ENCODE results near the gene PSMF1. TPM values are rescaled to one million over a fixed set of nuclear protein-coding genes. Genes with fewer than 3 reads are reported as not detected.

PSMF1 gene
- total RNA-seq, 2 donors from 2014 or later: 86.7 to 116 TPM

DNA sequence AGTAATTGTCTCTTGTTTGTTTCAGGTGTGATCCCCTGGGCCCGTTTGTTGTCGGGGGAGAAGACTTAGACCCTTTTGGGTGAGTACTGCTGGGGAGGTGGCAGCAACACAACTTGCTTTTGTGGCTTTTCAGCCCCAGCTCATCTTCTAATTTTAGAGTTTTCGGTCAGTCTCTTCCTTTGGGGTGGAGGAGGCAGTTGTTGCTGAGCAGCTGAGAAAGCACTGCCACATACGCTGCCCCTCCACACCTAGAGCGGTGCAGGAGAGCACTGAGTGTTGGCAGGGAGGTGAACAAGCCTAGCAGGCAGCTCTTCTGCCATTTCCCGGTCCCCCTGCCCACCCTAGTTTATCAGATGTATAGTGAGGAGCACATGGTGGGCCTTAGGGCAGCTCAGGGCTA is 44.7 kb downstream of the PSMF1 start:
- H3K4me3 ChIP-seq: no peak overlapping the region
- ATAC-seq (ENCODE audit: insufficient number of reproducible peaks, low FRiP score, low read depth): no peak
- H3K9me3 ChIP-seq: no peaks in the 10 kb centered on the region
- no peaks in the 10 kb centered on the region for H3K27me3 ChIP-seq (replicated peaks; ENCODE audit: insufficient read depth)
- peaks cover 50% of the 10 kb centered on the region for H3K36me3 ChIP-seq
- DNase-seq (ENCODE audit: low spot score): no peak
- H3K27ac ChIP-seq: no peak overlapping the region
- no peaks in the 10 kb centered on the region for H3K4me1 ChIP-seq (ENCODE audit: control insufficient read depth in 1 of 2, low read depth in 2 of 2)
- TF ChIP-seq, protein P1, sequence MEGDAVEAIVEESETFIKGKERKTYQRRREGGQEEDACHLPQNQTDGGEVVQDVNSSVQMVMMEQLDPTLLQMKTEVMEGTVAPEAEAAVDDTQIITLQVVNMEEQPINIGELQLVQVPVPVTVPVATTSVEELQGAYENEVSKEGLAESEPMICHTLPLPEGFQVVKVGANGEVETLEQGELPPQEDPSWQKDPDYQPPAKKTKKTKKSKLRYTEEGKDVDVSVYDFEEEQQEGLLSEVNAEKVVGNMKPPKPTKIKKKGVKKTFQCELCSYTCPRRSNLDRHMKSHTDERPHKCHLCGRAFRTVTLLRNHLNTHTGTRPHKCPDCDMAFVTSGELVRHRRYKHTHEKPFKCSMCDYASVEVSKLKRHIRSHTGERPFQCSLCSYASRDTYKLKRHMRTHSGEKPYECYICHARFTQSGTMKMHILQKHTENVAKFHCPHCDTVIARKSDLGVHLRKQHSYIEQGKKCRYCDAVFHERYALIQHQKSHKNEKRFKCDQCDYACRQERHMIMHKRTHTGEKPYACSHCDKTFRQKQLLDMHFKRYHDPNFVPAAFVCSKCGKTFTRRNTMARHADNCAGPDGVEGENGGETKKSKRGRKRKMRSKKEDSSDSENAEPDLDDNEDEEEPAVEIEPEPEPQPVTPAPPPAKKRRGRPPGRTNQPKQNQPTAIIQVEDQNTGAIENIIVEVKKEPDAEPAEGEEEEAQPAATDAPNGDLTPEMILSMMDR (IDR thresholded peaks at IDR 0.05): no peak

DNA sequence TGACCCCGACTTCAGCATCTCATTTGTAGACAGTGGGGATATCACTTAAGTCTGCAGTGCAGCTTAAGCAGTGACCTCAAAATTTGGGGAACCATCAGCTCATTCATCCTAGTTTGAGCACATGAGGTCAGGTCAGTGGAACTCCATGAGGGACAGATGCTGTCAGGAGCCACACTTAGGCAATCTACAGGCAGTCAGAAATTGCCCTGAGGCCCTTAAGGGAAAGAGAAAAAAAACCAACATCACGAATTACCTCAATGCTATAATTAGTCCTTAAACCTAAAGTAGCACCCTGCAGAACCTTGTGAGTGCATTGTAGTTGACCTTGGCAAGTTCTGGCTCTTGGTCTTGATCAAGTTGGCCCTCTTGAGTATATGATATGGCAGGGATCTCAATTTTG is 45.3 kb downstream of the PSMF1 start:
- Histone ChIP-seq H3K36me3 (peaks cover 50% of the 10 kb centered on the region), H3K27me3 (replicated peaks; ENCODE audit: insufficient read depth) (no peaks in the 10 kb centered on the region), H3K27ac (no peak overlapping the region), H3K4me3 (no peak overlapping the region), H3K4me1 (ENCODE audit: control insufficient read depth in 1 of 2, low read depth in 2 of 2) (no peaks in the 10 kb centered on the region), H3K9me3 (no peaks in the 10 kb centered on the region)
- DNase-seq (ENCODE audit: low spot score) (no peak), ATAC-seq (ENCODE audit: insufficient number of reproducible peaks, low FRiP score, low read depth) (no peak)
- TF ChIP-seq, protein P1 (IDR thresholded peaks at IDR 0.05): no peak

DNA sequence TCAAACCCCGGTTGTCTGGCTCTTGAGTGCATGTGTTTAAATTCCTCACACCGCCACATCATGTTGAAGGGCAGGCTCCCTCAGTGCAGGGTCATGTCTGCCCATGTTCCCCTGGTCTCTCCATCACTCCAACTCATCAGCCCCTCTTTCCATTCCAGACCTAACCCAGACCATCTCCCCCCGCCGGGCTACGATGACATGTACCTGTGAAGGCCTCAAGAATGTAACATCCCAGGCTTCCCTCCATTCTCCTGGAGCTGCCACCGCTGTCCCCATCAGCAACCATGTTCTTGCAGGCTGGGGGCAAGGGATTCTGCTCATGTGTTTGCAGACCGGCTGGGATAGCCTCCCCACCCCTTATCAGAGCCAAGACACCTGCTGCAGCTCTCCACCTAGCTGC is 46.5 kb downstream of the PSMF1 start:
- Histone ChIP-seq H3K27ac (no peak overlapping the region), H3K27me3 (replicated peaks; ENCODE audit: insufficient read depth) (no peaks in the 10 kb centered on the region), H3K9me3 (no peaks in the 10 kb centered on the region), H3K4me1 (ENCODE audit: control insufficient read depth in 1 of 2, low read depth in 2 of 2) (no peaks in the 10 kb centered on the region), H3K4me3 (no peak overlapping the region), H3K36me3 (peaks cover 49% of the 10 kb centered on the region)
- ATAC-seq (ENCODE audit: insufficient number of reproducible peaks, low FRiP score, low read depth) (no peak), DNase-seq (ENCODE audit: low spot score) (no peak)
- TF ChIP-seq, protein P1 (IDR thresholded peaks at IDR 0.05): no peak

DNA sequence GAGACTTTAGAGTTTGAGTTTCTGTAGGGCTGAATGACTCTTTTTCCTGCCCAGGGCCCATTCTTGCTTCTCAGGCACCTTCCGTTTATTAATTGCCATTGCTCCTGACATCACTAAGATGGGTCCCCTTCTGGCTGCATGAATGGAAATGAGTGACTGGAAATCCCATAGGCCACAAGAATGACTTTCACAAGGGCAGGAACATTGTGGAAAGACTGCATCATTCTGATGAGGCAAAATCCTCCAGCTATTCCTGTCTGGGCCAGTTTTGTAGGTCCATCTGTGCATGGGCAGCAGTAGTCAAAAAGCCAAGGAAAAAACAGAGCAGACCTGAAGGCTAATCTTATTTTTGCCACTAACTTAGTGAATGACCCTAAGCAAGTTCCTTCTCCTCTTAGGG is 47.1 kb downstream of the PSMF1 start:
- Histone ChIP-seq H3K27ac (no peak overlapping the region), H3K36me3 (peaks cover 51% of the 10 kb centered on the region), H3K4me3 (no peak overlapping the region), H3K4me1 (ENCODE audit: control insufficient read depth in 1 of 2, low read depth in 2 of 2) (no peaks in the 10 kb centered on the region), H3K27me3 (replicated peaks; ENCODE audit: insufficient read depth) (no peaks in the 10 kb centered on the region), H3K9me3 (no peaks in the 10 kb centered on the region)
- ATAC-seq (ENCODE audit: insufficient number of reproducible peaks, low FRiP score, low read depth): no peak
- TF ChIP-seq, protein P1 (IDR thresholded peaks at IDR 0.05): no peak
- DNase-seq (ENCODE audit: low spot score): no peak

DNA sequence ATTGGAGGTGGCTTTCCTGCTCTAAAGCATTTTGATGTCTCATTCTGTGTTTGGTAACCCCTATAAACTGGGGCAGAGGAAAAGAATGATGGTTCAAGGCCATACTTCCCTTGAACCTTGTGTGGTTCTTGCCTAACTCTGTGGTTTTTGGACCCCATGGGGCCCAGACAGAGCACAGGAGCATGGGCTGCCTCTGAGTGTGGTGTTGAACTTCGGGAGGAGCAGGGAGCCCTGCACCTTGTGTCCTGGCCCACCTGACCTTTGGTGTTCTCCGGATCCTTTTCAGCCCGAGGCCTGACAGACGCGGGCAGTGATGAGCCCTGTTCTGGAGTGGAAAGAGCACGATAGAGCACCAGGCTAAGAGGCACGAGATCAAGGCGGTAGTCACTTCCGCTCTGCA is 47.5 kb downstream of the PSMF1 start:
- Histone ChIP-seq H3K9me3 (no peaks in the 10 kb centered on the region), H3K36me3 (peaks cover 51% of the 10 kb centered on the region), H3K4me3 (no peak overlapping the region), H3K4me1 (ENCODE audit: control insufficient read depth in 1 of 2, low read depth in 2 of 2) (no peaks in the 10 kb centered on the region), H3K27me3 (replicated peaks; ENCODE audit: insufficient read depth) (no peaks in the 10 kb centered on the region), H3K27ac (no peak overlapping the region)
- DNase-seq (ENCODE audit: low spot score): no peak
- TF ChIP-seq, protein P1 (IDR thresholded peaks at IDR 0.05): no peak
- no peak for ATAC-seq (ENCODE audit: insufficient number of reproducible peaks, low FRiP score, low read depth)
